ENCODE measurements around the gene DYNLL1. TPM values are rescaled to one million over a fixed set of nuclear protein-coding genes. Genes with fewer than 3 reads are reported as not detected.

The DYNLL1 gene
- total and polyA plus RNA-seq, 2 of the 13 experiments (the other 11 are each of a cell fraction or from before 2014, with no cell fraction given), result 271 to 294 TPM

DNA sequence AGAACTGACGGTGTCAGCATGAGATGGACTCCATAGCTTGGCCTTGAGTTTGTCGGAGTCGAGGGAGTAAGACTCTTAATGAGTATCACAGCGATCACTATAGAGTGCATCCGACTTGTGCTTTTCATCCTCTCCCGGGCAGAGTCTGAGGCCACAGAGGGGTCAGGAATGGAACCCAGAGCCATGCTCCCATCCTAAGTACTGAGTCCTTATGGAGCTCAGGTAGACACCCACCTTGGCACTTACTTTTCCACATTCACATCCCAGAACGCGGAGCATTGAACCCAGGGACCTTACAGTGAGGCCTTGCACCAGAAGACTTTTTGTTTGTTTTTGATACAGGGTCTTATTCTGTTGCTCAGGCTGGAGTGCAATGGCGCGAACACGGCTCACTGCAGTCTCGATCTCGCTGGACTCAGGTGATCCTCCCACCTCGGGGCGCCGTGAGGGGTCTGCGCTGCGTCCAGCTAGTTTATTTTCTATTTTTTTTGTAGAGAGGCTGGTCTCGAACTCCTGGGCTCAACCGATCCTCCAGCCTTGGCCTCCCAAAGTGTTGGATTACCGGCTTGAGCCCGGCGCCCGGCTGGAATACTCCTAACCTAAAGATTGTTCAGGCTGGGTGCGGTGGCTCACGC lies 25.6 kb upstream of the DYNLL1 start (continued):
- TF ChIP-seq ZNF3 (CRISPR knock-in tag; IDR thresholded peaks at IDR 0.05) (0 out of 2 replicates have a peak, but pooled peaks have one; percentile 43), ARNT2 (CRISPR knock-in tag; IDR thresholded peaks at IDR 0.05; ENCODE audit: low read depth) (no peak), REPIN1 (CRISPR knock-in tag; IDR thresholded peaks at IDR 0.05; ENCODE audit: borderline replicate concordance, low read depth) (no peak), TAF1 (CRISPR knock-in tag; IDR thresholded peaks at IDR 0.05) (no peak), NFIB (CRISPR knock-in tag; IDR thresholded peaks at IDR 0.05; ENCODE audit: borderline replicate concordance) (0 out of 2 replicates have a peak, but pooled peaks have one; percentile 29), FOXA3 (CRISPR knock-in tag; IDR thresholded peaks at IDR 0.05) (no peak), ZNF230 (CRISPR knock-in tag; IDR thresholded peaks at IDR 0.05) (peak; percentile 4; the same call in 1 of the 2 replicates), ZFP62 (CRISPR knock-in tag; IDR thresholded peaks at IDR 0.05) (no peak), ZIK1 (CRISPR knock-in tag; IDR thresholded peaks at IDR 0.05; ENCODE audit: borderline replicate concordance, low read depth) (no peak), CCAR2 (optimal IDR thresholded peaks at IDR 0.05; ENCODE audit: low read depth, low read length) (no peak), ZFX (CRISPR knock-in tag; IDR thresholded peaks at IDR 0.05; ENCODE audit: low read depth) (peak; percentile 41), ZNF746 (CRISPR knock-in tag; IDR thresholded peaks at IDR 0.05) (0 out of 2 replicates have a peak, but pooled peaks have one; percentile 16)
- TF ChIP-seq, protein P1, sequence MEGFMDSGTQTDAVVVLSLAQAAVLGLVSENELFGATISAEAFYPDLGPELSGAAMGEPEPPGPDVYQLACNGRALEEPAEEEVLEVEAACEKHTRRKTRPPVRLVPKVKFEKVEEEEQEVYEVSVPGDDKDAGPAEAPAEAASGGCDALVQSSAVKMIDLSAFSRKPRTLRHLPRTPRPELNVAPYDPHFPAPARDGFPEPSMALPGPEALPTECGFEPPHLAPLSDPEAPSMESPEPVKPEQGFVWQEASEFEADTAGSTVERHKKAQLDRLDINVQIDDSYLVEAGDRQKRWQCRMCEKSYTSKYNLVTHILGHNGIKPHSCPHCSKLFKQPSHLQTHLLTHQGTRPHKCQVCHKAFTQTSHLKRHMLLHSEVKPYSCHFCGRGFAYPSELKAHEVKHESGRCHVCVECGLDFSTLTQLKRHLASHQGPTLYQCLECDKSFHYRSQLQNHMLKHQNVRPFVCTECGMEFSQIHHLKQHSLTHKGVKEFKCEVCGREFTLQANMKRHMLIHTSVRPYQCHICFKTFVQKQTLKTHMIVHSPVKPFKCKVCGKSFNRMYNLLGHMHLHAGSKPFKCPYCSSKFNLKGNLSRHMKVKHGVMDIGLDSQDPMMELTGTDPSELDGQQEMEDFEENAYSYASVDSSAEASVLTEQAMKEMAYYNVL (CRISPR knock-in tag; IDR thresholded peaks at IDR 0.05; ENCODE audit: borderline replicate concordance), result 0 out of 2 replicates have a peak, but pooled peaks have one; percentile 8
- TF ChIP-seq, protein P2, sequence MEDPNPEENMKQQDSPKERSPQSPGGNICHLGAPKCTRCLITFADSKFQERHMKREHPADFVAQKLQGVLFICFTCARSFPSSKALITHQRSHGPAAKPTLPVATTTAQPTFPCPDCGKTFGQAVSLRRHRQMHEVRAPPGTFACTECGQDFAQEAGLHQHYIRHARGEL (CRISPR knock-in tag; IDR thresholded peaks at IDR 0.05), result no peak
- TF ChIP-seq, protein P3, sequence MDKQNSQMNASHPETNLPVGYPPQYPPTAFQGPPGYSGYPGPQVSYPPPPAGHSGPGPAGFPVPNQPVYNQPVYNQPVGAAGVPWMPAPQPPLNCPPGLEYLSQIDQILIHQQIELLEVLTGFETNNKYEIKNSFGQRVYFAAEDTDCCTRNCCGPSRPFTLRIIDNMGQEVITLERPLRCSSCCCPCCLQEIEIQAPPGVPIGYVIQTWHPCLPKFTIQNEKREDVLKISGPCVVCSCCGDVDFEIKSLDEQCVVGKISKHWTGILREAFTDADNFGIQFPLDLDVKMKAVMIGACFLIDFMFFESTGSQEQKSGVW (CRISPR knock-in tag; IDR thresholded peaks at IDR 0.05; ENCODE audit: borderline replicate concordance), result no peak
- TF ChIP-seq, protein P4, sequence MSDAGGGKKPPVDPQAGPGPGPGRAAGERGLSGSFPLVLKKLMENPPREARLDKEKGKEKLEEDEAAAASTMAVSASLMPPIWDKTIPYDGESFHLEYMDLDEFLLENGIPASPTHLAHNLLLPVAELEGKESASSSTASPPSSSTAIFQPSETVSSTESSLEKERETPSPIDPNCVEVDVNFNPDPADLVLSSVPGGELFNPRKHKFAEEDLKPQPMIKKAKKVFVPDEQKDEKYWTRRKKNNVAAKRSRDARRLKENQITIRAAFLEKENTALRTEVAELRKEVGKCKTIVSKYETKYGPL (CRISPR knock-in tag; IDR thresholded peaks at IDR 0.05), result no peak
- TF ChIP-seq, protein P5, sequence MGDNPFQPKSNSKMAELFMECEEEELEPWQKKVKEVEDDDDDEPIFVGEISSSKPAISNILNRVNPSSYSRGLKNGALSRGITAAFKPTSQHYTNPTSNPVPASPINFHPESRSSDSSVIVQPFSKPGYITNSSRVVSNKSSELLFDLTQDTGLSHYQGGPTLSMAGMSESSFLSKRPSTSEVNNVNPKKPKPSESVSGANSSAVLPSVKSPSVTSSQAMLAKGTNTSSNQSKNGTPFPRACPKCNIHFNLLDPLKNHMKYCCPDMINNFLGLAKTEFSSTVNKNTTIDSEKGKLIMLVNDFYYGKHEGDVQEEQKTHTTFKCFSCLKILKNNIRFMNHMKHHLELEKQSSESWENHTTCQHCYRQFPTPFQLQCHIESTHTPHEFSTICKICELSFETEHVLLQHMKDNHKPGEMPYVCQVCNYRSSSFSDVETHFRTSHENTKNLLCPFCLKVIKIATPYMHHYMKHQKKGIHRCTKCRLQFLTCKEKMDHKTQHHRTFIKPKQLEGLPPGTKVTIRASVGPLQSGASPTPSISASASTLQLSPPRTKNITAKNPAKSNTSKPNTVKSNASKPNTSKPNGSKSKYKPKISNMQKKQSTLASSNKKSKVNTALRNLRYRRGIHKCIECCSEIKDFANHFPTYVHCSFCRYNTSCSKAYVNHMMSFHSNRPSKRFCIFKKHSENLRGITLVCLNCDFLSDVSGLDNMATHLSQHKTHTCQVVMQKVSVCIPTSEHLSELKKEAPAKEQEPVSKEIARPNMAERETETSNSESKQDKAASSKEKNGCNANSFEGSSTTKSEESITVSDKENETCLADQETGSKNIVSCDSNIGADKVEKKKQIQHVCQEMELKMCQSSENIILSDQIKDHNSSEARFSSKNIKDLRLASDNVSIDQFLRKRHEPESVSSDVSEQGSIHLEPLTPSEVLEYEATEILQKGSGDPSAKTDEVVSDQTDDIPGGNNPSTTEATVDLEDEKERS (CRISPR knock-in tag; IDR thresholded peaks at IDR 0.05), result peak; percentile 50; the same call in 1 of the 2 replicates
- TF ChIP-seq, protein P6, sequence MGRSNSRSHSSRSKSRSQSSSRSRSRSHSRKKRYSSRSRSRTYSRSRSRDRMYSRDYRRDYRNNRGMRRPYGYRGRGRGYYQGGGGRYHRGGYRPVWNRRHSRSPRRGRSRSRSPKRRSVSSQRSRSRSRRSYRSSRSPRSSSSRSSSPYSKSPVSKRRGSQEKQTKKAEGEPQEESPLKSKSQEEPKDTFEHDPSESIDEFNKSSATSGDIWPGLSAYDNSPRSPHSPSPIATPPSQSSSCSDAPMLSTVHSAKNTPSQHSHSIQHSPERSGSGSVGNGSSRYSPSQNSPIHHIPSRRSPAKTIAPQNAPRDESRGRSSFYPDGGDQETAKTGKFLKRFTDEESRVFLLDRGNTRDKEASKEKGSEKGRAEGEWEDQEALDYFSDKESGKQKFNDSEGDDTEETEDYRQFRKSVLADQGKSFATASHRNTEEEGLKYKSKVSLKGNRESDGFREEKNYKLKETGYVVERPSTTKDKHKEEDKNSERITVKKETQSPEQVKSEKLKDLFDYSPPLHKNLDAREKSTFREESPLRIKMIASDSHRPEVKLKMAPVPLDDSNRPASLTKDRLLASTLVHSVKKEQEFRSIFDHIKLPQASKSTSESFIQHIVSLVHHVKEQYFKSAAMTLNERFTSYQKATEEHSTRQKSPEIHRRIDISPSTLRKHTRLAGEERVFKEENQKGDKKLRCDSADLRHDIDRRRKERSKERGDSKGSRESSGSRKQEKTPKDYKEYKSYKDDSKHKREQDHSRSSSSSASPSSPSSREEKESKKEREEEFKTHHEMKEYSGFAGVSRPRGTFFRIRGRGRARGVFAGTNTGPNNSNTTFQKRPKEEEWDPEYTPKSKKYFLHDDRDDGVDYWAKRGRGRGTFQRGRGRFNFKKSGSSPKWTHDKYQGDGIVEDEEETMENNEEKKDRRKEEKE (IDR thresholded peaks at IDR 0.05), result no peak
